Activated CD4-positive, alpha-beta T cell treated with anti-CD3 and anti-CD28 coated beads, Interleukin-2, Interleukin-4, amounts not matched to agents 100 ng/mL and 50 ng/mL, durations not matched to agents 16 hours and 8 hours (primary cell): ENCODE measurements around the gene CFP.
"Not testable (repeated sequence)": the region's sequence is repeated elsewhere in the genome, so short reads cannot be mapped to it uniquely, and the experiment has no call there.

Experiments used
- DNase-seq: peaks from one replicate; pipeline ENCODE4 v3.0.0-alpha.2; 2020; ENCODE audit warnings: low spot score

CFP gene

GRCh38 chrX:47629419-47630200 is at the start of gene CFP:
TSS of gene CFP (minus strand) at chrX:47629930. CDS start at chrX:47629844, 86 bp downstream.
- no peak for DNase-seq

- DNase-seq, result not testable (repeated sequence)
Measured at GRCh38 chrX:47675959-47676859, 46.5 kb upstream of the CFP start.

DNA sequence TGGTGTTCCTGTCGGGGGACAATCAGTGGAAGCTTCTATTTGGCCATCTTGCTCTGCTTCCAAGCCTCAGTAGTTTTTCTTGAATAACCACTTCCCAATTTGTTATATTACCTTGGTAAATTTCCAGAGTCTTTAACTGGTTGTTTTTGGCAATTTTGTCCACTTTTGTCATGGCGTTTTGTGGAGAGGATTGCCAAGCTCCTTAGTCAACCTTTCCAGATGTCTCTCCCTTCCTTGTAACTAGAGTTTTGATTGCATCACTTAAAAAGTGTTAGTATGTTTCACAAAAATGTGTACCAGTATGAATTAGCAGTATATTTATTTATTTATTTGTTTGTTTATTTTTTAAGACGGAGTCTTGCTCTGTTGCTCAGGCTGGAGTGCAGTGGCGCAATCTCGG is 45.0 kb upstream of the CFP start:
- no peak for DNase-seq

DNA sequence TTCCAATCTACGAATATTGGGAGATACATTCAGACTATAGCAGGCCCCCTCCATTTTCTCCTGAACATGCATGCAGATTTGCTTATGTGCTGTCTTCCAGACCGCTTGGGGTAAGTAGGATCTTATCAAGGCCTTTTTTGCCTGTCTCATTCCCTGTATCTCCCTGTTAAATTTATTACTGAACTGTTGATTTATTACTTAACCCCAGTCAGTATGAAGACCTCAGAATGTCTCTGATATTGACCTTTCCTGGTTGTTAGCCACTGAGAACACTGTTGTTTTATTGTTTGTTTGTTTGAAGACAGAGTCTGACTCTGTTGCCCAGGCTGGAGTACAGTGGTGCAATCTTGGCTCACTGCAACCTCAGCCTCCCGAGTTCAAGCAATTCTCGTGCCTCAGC is 36.1 kb upstream of the CFP start:
- not testable (repeated sequence) for DNase-seq

- no peak for DNase-seq
Measured at GRCh38 chrX:47664737-47665136, 35.0 kb upstream of the CFP start.

- DNase-seq, result peak; percentile 83
Measured at GRCh38 chrX:47662144-47662657, 32.5 kb upstream of the CFP start.

GRCh38 chrX:47661539-47661938 is 31.8 kb upstream of the CFP start:
- DNase-seq, result no peak

DNA sequence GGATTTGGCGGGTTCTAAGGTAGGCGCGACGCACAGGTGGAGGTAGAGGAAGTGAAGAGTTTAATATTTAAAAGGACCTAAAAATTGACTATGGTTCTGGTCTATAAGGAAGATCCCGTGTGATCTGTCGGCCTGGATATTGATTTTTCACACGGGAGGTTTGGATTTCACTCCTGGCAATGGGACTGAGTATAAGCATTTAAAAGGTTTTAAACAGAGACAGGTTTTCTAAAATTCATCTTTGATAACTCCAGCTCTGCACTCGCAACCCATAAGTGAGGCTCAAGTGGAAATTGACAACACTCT is 29.6 kb upstream of the CFP start:
- DNase-seq, result no peak

- DNase-seq, result peak; percentile 93
Measured at GRCh38 chrX:47658684-47659420, 29.1 kb upstream of the CFP start, which contains the start of gene UXT. TSS of gene UXT (minus strand) at chrX:47659180. CDS start at chrX:47658927, 253 bp downstream.

DNA sequence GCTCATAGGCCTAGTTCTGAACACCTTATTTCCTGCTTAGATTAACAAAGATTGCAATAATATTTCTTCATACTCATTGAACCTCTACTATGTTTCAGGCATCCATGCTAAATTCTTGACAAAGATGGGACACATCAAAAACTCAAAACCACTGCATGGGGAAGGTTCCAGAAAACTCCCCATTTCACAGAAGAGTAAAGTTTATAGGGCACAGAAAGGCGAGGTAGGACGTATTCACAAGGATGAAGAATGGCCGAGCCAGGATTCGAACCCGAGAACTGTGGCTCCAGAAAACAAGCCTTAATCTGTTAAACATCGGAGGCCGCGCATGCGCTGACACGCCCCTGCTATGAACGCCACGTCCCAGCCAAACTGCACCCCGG is 28.6 kb upstream of the CFP start:
- no peak for DNase-seq

GRCh38 chrX:47651043-47651905 is 21.5 kb upstream of the CFP start:
- DNase-seq, result no peak

- DNase-seq, result peak; percentile 91
Measured at GRCh38 chrX:47650164-47651042, 20.7 kb upstream of the CFP start, which contains the start of gene ELK1. TSS of gene ELK1 (minus strand) at chrX:47650563. CDS start at chrX:47641441, 9,122 bp downstream.

DNA sequence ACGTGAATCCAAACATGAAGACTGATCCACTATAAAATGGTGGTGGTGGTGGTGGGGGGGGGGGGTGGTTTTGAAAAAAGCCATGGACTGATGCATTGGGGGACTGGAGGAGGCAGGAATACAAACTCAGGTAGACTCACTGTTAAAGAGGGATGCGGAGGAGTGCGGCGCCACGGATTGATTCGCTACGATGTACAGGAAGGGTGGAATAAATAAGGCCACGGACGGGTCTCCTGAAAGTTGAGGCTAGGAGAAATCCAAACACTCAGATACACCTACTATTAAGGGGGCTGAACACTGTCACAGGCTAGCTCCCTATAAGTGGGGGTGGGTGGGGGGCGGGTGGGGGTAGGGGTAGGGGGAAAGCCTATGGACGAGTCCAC is 20.0 kb upstream of the CFP start:
- DNase-seq, result no peak

- DNase-seq, result no peak
Measured at GRCh38 chrX:47649271-47649670, 19.5 kb upstream of the CFP start.

DNA sequence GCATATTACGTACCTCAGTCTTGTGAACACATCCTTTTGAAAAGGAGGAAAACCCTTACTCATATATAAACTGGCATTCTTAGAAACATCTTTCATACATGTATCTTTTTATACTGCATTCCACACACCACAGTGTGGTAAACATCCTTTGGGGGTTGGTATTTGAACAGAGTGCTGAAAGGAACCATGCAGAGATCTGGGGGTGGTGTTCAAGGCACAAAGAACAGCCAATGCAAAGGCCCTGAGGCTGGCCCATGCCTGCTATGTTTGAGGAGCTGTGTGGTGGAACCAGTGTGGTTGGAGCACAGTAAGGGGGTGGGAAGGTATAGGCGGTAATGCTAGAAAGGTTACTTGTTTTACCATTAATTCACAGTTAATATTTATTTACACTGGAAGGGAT is 18.6 kb upstream of the CFP start:
- peak; percentile 26 for DNase-seq

- no peak for DNase-seq
Measured at GRCh38 chrX:47646636-47647035, 16.9 kb upstream of the CFP start.

DNA sequence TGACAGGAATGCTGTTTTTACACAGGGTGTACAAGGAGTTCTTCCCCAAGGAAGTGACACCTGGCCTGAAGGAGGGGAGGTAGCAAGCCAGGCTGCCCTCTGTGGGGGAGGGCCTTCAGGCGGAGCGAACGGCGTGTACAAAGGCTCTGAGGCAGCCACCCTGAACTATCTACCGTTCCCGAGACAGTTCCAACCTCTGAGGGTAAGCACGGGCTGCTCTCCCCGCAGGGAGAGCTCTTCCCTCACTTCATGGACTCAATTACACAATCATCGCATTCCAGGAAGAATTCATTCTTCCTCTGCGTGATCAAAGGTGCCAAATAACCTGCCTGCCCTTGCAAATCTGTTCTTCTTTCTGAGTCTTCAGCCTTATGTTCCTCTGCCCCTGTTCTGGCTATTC is 15.8 kb upstream of the CFP start:
- no peak for DNase-seq

GRCh38 chrX:47644557-47645091 is 14.9 kb upstream of the CFP start:
- DNase-seq, result no peak

DNA sequence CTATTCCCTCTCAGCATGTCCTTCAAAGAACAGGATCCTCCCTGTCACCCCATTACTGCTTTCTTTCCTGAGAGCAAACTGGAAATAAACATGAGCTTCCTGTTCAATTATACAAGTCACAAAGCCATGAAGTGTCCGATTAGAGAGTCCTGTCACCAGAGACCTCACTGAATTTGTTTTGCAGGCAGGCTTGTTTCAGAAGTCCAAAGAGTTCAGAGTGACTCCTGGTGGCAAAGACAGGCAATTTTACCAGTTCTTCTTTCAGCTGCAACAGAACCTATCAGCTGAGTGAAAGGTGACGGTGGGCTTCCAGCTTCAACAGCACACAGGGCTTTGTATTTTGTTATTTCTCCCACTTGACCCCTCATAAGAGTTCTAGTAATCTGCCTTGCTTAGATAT is 14.2 kb upstream of the CFP start:
- DNase-seq, result no peak

GRCh38 chrX:47638816-47639215 is 9.1 kb upstream of the CFP start:
- no peak for DNase-seq
